Stimulated activated CD8-positive, alpha-beta memory T cell treated with anti-CD3 and anti-CD28 coated beads, Interleukin-2, amount 100 ng/mL, for 1 hour (primary cell): ENCODE results near the gene CARMIL3.
"Not testable (repeated sequence)": the region's sequence is repeated elsewhere in the genome, so short reads cannot be mapped to it uniquely, and the experiment has no call there.

ENCODE experiments used
- DNase-seq, 2 donors: peaks; one replicate each; pipeline ENCODE4 v3.0.0-alpha.2; 2020; ENCODE audit warnings: low read depth in 2 of 2

CARMIL3 gene

GRCh38 chr14:24036963-24037657 lies 14.7 kb upstream of the CARMIL3 start:
- not testable (repeated sequence) for DNase-seq

- no peak for DNase-seq
Measured at GRCh38 chr14:24037658-24038037, 14.2 kb upstream of the CARMIL3 start.

GRCh38 chr14:24038686-24039085 lies 13.1 kb upstream of the CARMIL3 start:
- DNase-seq = no peak

- DNase-seq = no peak
Measured at GRCh38 chr14:24040692-24041091, 11.1 kb upstream of the CARMIL3 start.

GRCh38 chr14:24042746-24043145 lies 9.1 kb upstream of the CARMIL3 start:
- DNase-seq = no peak

- DNase-seq = not testable (repeated sequence)
Measured at GRCh38 chr14:24049002-24049401, 2.8 kb upstream of the CARMIL3 start.

GRCh38 chr14:24050753-24051152 lies 1.1 kb upstream of the CARMIL3 start:
- not testable (repeated sequence) for DNase-seq

- DNase-seq = no peak
Measured at GRCh38 chr14:24051176-24051788, 527 bp upstream of the CARMIL3 start.

GRCh38 chr14:24052656-24053547 lies 1.1 kb downstream of the CARMIL3 start:
- no peak for DNase-seq

- DNase-seq = no peak
Measured at GRCh38 chr14:24053548-24054323, 1.9 kb downstream of the CARMIL3 start.

- no peak for DNase-seq
Measured at GRCh38 chr14:24054324-24054641, 2.5 kb downstream of the CARMIL3 start.

- no peak for DNase-seq
Measured at GRCh38 chr14:24054646-24055045, 2.8 kb downstream of the CARMIL3 start.

GRCh38 chr14:24055971-24056799 lies 4.4 kb downstream of the CARMIL3 start:
- DNase-seq = no peak

GRCh38 chr14:24056800-24057184 lies 5.0 kb downstream of the CARMIL3 start:
- no peak for DNase-seq

GRCh38 chr14:24057271-24057670 lies 5.5 kb downstream of the CARMIL3 start:
- DNase-seq = no peak

- DNase-seq = no peak
Measured at GRCh38 chr14:24057867-24058259, 6.1 kb downstream of the CARMIL3 start.

GRCh38 chr14:24058260-24058950 lies 6.6 kb downstream of the CARMIL3 start:
- DNase-seq = no peak

GRCh38 chr14:24058951-24059475 lies 7.2 kb downstream of the CARMIL3 start:
- DNase-seq = no peak

- no peak for DNase-seq
Measured at GRCh38 chr14:24059841-24060388, 8.1 kb downstream of the CARMIL3 start.

GRCh38 chr14:24060443-24060842 lies 8.6 kb downstream of the CARMIL3 start:
- no peak for DNase-seq
